ENCODE data around the gene GDF7. TPM values are rescaled to one million over a fixed set of nuclear protein-coding genes. Genes with fewer than 3 reads are reported as not detected.

The GDF7 gene
- total RNA-seq, 1 donor from 2014 or later = not detected

DNA sequence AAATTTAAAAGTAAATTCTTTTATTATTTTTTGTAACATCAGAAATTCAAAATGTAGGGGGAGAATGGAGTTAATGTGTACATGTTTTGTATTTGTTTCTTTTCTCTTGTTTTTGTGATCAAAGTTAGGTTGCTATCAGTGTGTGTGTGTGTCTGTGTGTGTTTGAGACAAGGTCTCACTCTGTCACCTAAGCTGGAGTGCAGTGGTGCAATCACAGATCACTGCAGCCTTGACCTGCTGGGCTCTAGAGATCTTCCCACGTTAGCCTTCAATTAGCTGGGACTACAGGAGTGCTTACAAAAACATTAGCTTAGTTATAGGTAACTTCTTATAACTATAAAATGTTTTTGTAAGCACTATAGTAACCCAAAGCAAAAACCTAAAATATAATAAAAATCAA is 50.7 kb downstream of the GDF7 start:
- TF ChIP-seq, protein P1, sequence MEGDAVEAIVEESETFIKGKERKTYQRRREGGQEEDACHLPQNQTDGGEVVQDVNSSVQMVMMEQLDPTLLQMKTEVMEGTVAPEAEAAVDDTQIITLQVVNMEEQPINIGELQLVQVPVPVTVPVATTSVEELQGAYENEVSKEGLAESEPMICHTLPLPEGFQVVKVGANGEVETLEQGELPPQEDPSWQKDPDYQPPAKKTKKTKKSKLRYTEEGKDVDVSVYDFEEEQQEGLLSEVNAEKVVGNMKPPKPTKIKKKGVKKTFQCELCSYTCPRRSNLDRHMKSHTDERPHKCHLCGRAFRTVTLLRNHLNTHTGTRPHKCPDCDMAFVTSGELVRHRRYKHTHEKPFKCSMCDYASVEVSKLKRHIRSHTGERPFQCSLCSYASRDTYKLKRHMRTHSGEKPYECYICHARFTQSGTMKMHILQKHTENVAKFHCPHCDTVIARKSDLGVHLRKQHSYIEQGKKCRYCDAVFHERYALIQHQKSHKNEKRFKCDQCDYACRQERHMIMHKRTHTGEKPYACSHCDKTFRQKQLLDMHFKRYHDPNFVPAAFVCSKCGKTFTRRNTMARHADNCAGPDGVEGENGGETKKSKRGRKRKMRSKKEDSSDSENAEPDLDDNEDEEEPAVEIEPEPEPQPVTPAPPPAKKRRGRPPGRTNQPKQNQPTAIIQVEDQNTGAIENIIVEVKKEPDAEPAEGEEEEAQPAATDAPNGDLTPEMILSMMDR (conservative IDR thresholded peaks at IDR 0.05; ENCODE audit: low read depth, low read length) = no peak
- DNase-seq (ENCODE audit: low read depth) = no peak

DNA sequence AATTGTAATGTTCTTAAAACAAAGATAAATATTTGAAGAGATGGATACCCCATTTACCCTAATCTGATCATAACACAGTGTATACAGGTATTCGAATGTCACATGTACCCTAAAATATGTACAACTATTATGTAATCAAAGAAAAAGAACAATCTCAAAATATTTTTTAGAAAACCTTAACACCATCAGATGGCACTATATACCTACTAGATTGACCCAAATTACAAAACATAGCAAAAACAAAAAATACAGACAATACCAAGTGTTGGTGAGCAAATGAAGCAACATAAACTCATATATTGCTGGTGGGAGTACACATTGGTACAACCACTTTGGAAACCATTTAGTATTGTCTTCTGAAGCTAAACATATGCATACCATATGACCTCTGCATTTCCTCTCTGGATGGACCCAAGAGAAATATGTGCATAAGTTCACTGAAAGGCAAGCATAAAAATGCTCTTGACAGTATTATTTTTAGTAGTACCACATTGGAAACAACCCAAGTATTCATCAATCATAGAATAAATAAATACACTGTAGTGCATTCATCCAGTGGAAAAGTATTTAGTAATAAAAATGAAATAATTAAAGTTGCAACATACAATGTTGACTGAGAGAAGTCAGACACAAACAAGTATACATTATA is 55.8 kb downstream of the GDF7 start:
- no peak overlapping the region for H3K4me3 ChIP-seq (ENCODE audit: low read depth, low read length)
- TF ChIP-seq, protein P1 (conservative IDR thresholded peaks at IDR 0.05; ENCODE audit: low read depth, low read length) = no peak
- no peak for DNase-seq (ENCODE audit: low read depth)

More for the DNA sequence above, 50.7 kb downstream of the GDF7 start:
- H3K4me3 ChIP-seq (ENCODE audit: low read depth, low read length) = no peak overlapping the region

DNA sequence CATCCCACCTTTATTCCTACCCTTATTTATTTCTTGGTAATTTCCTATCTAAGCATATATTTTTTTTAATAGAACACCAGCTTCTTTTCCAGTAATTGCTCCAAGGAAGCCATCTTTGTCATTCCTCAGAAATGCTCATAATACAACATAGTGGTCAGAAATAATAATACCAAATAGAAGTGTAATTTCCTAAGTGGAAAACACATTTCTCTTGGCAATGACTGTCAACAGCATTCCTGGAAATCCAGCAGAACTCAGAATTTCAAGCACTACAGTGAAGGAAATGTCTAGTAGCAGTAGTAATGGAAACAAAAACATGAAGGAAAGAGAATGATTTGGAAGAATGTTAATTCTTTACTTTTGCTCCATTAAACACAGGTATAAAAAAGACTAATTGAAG is 56.6 kb downstream of the GDF7 start:
- DNase-seq (ENCODE audit: low read depth) = no peak
- TF ChIP-seq, protein P1 (conservative IDR thresholded peaks at IDR 0.05; ENCODE audit: low read depth, low read length) = no peak
- no peak overlapping the region for H3K4me3 ChIP-seq (ENCODE audit: low read depth, low read length)

DNA sequence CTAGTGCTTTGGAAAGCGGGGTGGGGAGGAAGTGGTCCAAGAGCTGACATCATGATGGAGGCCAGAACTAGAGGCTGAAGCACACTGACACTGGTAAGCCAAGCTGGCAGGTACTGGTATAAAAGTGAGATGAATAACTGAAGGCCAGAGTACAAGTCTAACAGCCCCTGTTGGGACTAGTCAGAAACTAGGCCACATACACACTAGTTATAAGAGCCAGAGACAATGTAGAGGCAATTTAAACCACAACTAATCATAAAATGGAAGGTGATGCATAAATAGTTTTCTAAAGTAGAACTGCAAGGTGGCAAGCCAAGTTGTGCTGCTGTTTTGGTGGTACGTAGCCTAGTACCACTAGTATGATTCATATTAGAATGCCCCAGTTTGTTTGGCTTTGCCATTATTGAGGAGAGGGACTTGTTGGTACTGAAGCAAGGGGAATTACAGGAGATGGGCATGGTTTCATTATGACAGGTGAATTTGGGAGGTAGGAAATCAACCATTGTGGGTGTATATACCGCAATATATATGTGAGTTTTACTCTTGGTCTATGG is 57.6 kb downstream of the GDF7 start:
- no peak for DNase-seq (ENCODE audit: low read depth)
- TF ChIP-seq, protein P1 (conservative IDR thresholded peaks at IDR 0.05; ENCODE audit: low read depth, low read length) = no peak
- H3K4me3 ChIP-seq (ENCODE audit: low read depth, low read length) = no peak overlapping the region

DNA sequence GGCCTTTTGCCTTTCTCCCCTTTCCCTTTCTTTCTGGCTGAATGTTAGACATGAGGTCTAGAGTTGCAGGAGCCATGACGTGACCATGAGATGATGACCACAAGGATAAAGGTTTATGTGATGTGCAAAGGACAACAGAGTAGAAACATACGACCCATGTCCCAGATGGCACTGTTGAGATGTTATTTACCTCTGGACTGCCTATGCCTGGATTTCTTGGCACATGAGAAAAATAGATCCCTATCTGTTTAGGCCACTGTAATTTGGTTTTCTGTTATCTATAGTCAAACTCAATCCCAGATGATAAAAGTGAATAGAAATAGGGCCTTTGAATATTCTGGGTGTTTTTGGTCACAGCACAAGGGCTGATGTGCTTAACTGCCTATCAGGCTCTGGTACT is 58.8 kb downstream of the GDF7 start:
- TF ChIP-seq, protein P1 (conservative IDR thresholded peaks at IDR 0.05; ENCODE audit: low read depth, low read length) = no peak
- no peak for DNase-seq (ENCODE audit: low read depth)
- H3K4me3 ChIP-seq (ENCODE audit: low read depth, low read length) = no peak overlapping the region

DNA sequence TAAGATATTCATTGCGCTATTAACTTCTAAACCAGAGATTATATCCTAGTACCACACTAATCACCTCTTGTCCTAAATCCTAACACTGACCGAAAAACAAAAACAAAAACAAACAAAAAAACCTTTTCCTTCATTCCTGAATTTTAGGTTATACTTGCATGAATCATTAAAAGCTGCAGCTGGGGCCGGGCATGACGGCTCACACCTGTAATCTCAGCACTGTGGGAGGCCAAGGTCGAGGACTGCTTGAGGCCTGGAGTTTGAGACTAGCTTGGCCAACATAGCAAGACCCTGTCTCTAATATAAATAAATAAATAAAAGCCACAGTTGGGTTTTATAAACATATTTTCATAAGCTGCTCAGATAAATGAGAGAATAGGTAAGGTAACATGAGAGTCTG is 60.0 kb downstream of the GDF7 start:
- H3K4me3 ChIP-seq (ENCODE audit: low read depth, low read length) = no peak overlapping the region
- TF ChIP-seq, protein P1 (conservative IDR thresholded peaks at IDR 0.05; ENCODE audit: low read depth, low read length) = no peak
- no peak for DNase-seq (ENCODE audit: low read depth)
